SK-N-SH (cell line): Measurements from ENCODE around the gene HSD17B11. TPM values are rescaled to one million over a fixed set of nuclear protein-coding genes. Genes with fewer than 3 reads are reported as not detected.

ENCODE experiments used
- CTCF ChIA-PET: fragments of 300-600, 350-600 bp; formaldehyde crosslinking; extraction: SDS; loops from one replicate; lab custom pipeline; 2021; lab: Yijun Ruan, JAX
- POLR2A ChIA-PET: fragments of 350-600 bp; sonication (Branson Sonifier 250); formaldehyde crosslinking; extraction: SDS; loops from one replicate; lab custom pipeline; 2020; ENCODE audit warnings: antibody characterized with exemption, inconsistent platforms; lab: Yijun Ruan, JAX
- DNase-seq: peaks from one replicate; pipeline ENCODE4 v3.0.0; 2012
- H2AFZ ChIP-seq: fragments of 200-600 bp; sonication (generic); 2 replicates; pipeline ENCODE4 v1.8.1; 2016; ENCODE audit warnings: antibody characterized with exemption, mild to moderate bottlenecking, low read depth
- H3F3A ChIP-seq: fragments of 200-600 bp; sonication (generic); replicated peaks from 2 replicates; pipeline ENCODE3; 2016; ENCODE audit warnings: antibody characterized with exemption, mild to moderate bottlenecking; ENCODE audit not compliant: insufficient read depth
- H3K27ac ChIP-seq, 2 experiments: fragments of 200-500 bp in 1 of 2; fragments of 200-600 bp in 1 of 2; sonication (Bioruptor generic) in 1 of 2; sonication (generic), shearing (Covaris generic) in 1 of 2; 2 replicates each; pipeline versions ENCODE4 v1.5.1 to v1.6.1; 2014 to 2016; ENCODE audit warnings: low read depth in 2 of 2, inconsistent platforms in 1 of 2, low read length in 1 of 2, mild to moderate bottlenecking in 1 of 2, mixed read lengths in 1 of 2
- H3K27me3 ChIP-seq: fragments of 200-600 bp; sonication (generic), shearing (Covaris generic); 2 replicates; pipeline ENCODE4 v1.6.1; 2016; ENCODE audit warnings: mixed run types; ENCODE audit not compliant: insufficient read depth
- H3K36me3 ChIP-seq, 2 experiments: fragments of 200-500 bp in 1 of 2; fragments of 200-600 bp in 1 of 2; sonication (Bioruptor generic) in 1 of 2; sonication (generic) in 1 of 2; replicated peaks in 1 of 2; 2 replicates each; pipeline versions ENCODE3 to v1.5.1; 2014 to 2016; ENCODE audit warnings: low read length in 1 of 2, mild to moderate bottlenecking in 1 of 2; ENCODE audit not compliant: insufficient read depth in 2 of 2, control insufficient read depth in 1 of 2
- H3K4me1 ChIP-seq, 2 experiments: fragments of 200-500 bp in 1 of 2; fragments of 200-600 bp in 1 of 2; sonication (Bioruptor generic) in 1 of 2; sonication (generic), shearing (Covaris generic) in 1 of 2; 2 replicates each; pipeline versions ENCODE4 v1.5.1 to v1.6.1; 2014 to 2016; ENCODE audit warnings: low read depth in 1 of 2, low read length in 1 of 2, mixed run types in 1 of 2; ENCODE audit not compliant: insufficient read depth in 2 of 2, control insufficient read depth in 1 of 2
- H3K4me2 ChIP-seq: fragments of 200-600 bp; sonication (generic), shearing (Covaris generic); 2 replicates; pipeline ENCODE4 v1.6.1; 2017; ENCODE audit warnings: mixed run types
- H3K4me3 ChIP-seq, 2 experiments: fragments of 200-500 bp in 1 of 2; fragments of 200-600 bp in 1 of 2; sonication (Bioruptor generic) in 1 of 2; sonication (generic), shearing (Covaris generic) in 1 of 2; 2 replicates each; pipeline versions ENCODE4 v1.5.1 to v1.8.1; 2014 to 2016; ENCODE audit warnings: low read depth in 2 of 2, inconsistent platforms in 1 of 2, low read length in 1 of 2, mild to moderate bottlenecking in 1 of 2, mixed read lengths in 1 of 2, moderate library complexity in 1 of 2
- H3K79me2 ChIP-seq: fragments of 200-600 bp; sonication (generic); 2 replicates; pipeline ENCODE4 v1.8.1; 2017; ENCODE audit warnings: mild to moderate bottlenecking; ENCODE audit not compliant: insufficient read depth
- H3K9ac ChIP-seq: fragments of 200-600 bp; sonication (generic); 2 replicates; pipeline ENCODE4 v1.6.1; 2017; ENCODE audit warnings: mixed run types
- H3K9me2 ChIP-seq: fragments of 200-600 bp; sonication (generic); 2 replicates; pipeline ENCODE4 v1.6.1; 2017; ENCODE audit warnings: mixed run types
- H3K9me3 ChIP-seq: fragments of 200-600 bp; sonication (generic); 2 replicates; pipeline ENCODE4 v1.6.1; 2017; ENCODE audit warnings: mixed run types, mild to moderate bottlenecking, moderate library complexity
- H4K20me1 ChIP-seq: fragments of 200-600 bp; sonication (generic); 2 replicates; pipeline ENCODE4 v1.6.1; 2017; ENCODE audit warnings: mild to moderate bottlenecking, mixed run types; ENCODE audit not compliant: insufficient read depth
- ELF1 ChIP-seq: IDR thresholded peaks from 2 replicates; pipeline ENCODE4 v1.4.0; 2012
- EP300 ChIP-seq, 2 experiments: IDR thresholded peaks; 2 replicates each; pipeline versions ENCODE4 v1.4.0 to v1.6.1; 2012; ENCODE audit warnings: borderline replicate concordance in 1 of 2, low read depth in 1 of 2, low read length in 1 of 2
- EZH2phosphoT487 ChIP-seq: fragments of 200-600 bp; sonication (generic); IDR thresholded peaks from 2 replicates; pipeline ENCODE4 v1.6.1; 2017; ENCODE audit warnings: low read depth, mixed run types, mild to moderate bottlenecking, antibody characterized with exemption, moderate library complexity, borderline replicate concordance
- FOXJ3 ChIP-seq: sonication (generic); formaldehyde crosslinking; IDR thresholded peaks from 2 replicates; pipeline ENCODE4 v1.5.1; 2020; ENCODE audit warnings: mild to moderate bottlenecking, missing genetic modification reagents
- GABPA ChIP-seq: IDR thresholded peaks from 2 replicates; pipeline ENCODE4 v1.4.0; 2012; ENCODE audit warnings: low read depth, mild to moderate bottlenecking
- IRF3 ChIP-seq: fragments of 150-350 bp; IDR thresholded peaks from 2 replicates; pipeline ENCODE4 v1.6.1; 2016; ENCODE audit warnings: mild to moderate bottlenecking, low read depth, low read length
- JUND ChIP-seq: IDR thresholded peaks from 2 replicates; pipeline ENCODE4 v1.4.0; 2012
- MEF2A ChIP-seq: IDR thresholded peaks from 2 replicates; pipeline ENCODE4 v1.4.0; 2012; ENCODE audit warnings: low read depth, borderline replicate concordance
- MXI1 ChIP-seq: IDR thresholded peaks from 2 replicates; pipeline ENCODE4 v1.6.1; 2012; ENCODE audit warnings: mild to moderate bottlenecking, low read depth, low read length, improper control_type of control experiment
- NFIC ChIP-seq: IDR thresholded peaks from 2 replicates; pipeline ENCODE4 v1.4.0; 2012; ENCODE audit warnings: borderline replicate concordance
- NRF1 ChIP-seq: IDR thresholded peaks from 2 replicates; pipeline ENCODE4 v1.6.1; 2012; ENCODE audit warnings: low read depth, mild to moderate bottlenecking, low read length
- RCOR1 ChIP-seq: fragments of 150-350 bp; IDR thresholded peaks from 2 replicates; pipeline ENCODE4 v1.6.1; 2017; ENCODE audit warnings: antibody characterized with exemption, low read length
- RFX5 ChIP-seq: IDR thresholded peaks from 2 replicates; pipeline ENCODE4 v1.6.1; 2012; ENCODE audit warnings: mild to moderate bottlenecking, improper control_type of control experiment, low read length
- RXRA ChIP-seq: IDR thresholded peaks from 2 replicates; pipeline ENCODE4 v1.4.0; 2012; ENCODE audit warnings: low read depth, mild to moderate bottlenecking, borderline replicate concordance
- SIN3A ChIP-seq: IDR thresholded peaks from 2 replicates; pipeline ENCODE4 v1.6.1; 2012; ENCODE audit warnings: low read depth, mild to moderate bottlenecking, low read length, moderate library complexity, borderline replicate concordance
- SMC3 ChIP-seq: IDR thresholded peaks from 2 replicates; pipeline ENCODE4 v1.6.1; 2012; ENCODE audit warnings: low read depth, low read length, improper control_type of control experiment
- TCF12 ChIP-seq: IDR thresholded peaks from 2 replicates; pipeline ENCODE4 v1.4.0; 2012
- TEAD4 ChIP-seq: IDR thresholded peaks from 2 replicates; pipeline ENCODE4 v1.4.0; 2012; ENCODE audit warnings: mild to moderate bottlenecking, borderline replicate concordance; ENCODE audit not compliant: insufficient read depth
- WGBS: methylation state at CpG from one replicate; pipeline ENCODE4 v1.1.6; 2017; ENCODE audit warnings: low lambda C conversion rate; 5-methylcytosine and 5-hydroxymethylcytosine counted together
- polyA plus RNA-seq, 3 experiments: library from polyadenylated mRNA; depleted of rRNA; stranded (reverse); fragments of >200 nt; gene quantifications; 2 replicates each; pipeline ENCODE4 v1.2.3, GENCODE V29; 2012
- TF ChIP-seq, protein P1 (sequence below): IDR thresholded peaks from 2 replicates; pipeline ENCODE4 v1.6.1; 2012; ENCODE audit warnings: mild to moderate bottlenecking, low read depth, low read length, moderate library complexity

The HSD17B11 gene
- polyA plus RNA-seq, 1 of the 3 experiments (the other 2 are of a cell fraction), result 13.2 TPM

- CTCF ChIA-PET, result interaction anchor here (0.6 kb wide), 1 partner anchor 408 kb away, joined by 3 read pairs; no protein-coding TSS in a partner anchor
- WGBS, result 81% methylated on average over 10 of the region's 10 CpGs
- TF ChIP-seq NFIC, result no peak
- TF ChIP-seq, protein P1, sequence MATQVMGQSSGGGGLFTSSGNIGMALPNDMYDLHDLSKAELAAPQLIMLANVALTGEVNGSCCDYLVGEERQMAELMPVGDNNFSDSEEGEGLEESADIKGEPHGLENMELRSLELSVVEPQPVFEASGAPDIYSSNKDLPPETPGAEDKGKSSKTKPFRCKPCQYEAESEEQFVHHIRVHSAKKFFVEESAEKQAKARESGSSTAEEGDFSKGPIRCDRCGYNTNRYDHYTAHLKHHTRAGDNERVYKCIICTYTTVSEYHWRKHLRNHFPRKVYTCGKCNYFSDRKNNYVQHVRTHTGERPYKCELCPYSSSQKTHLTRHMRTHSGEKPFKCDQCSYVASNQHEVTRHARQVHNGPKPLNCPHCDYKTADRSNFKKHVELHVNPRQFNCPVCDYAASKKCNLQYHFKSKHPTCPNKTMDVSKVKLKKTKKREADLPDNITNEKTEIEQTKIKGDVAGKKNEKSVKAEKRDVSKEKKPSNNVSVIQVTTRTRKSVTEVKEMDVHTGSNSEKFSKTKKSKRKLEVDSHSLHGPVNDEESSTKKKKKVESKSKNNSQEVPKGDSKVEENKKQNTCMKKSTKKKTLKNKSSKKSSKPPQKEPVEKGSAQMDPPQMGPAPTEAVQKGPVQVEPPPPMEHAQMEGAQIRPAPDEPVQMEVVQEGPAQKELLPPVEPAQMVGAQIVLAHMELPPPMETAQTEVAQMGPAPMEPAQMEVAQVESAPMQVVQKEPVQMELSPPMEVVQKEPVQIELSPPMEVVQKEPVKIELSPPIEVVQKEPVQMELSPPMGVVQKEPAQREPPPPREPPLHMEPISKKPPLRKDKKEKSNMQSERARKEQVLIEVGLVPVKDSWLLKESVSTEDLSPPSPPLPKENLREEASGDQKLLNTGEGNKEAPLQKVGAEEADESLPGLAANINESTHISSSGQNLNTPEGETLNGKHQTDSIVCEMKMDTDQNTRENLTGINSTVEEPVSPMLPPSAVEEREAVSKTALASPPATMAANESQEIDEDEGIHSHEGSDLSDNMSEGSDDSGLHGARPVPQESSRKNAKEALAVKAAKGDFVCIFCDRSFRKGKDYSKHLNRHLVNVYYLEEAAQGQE, result no peak
- no peak for TF ChIP-seq NRF1
- TF ChIP-seq IRF3, result no peak
- TF ChIP-seq RXRA, result no peak
- TF ChIP-seq GABPA, result no peak
- TF ChIP-seq TCF12, result no peak
- no peak for TF ChIP-seq MEF2A
- Histone ChIP-seq H3K9me3 (no peaks in the 10 kb centered on the region), H4K20me1 (no peaks in the 10 kb centered on the region), H3K4me3 (no peak overlapping the region), H3F3A (no peaks in the 10 kb centered on the region), H3K4me1 (no peaks in the 10 kb centered on the region; a peak in 1 of 4 replicates), H3K4me2 (no peak overlapping the region), H3K9ac (no peak overlapping the region), H3K27me3 (no peaks in the 10 kb centered on the region), H3K9me2 (no peaks in the 10 kb centered on the region), H3K27ac (peak overlapping the region in 1 of 2 experiments; percentile 16; a peak in 1 of 4 replicates), H3K36me3 (no peaks in the 10 kb centered on the region), H3K79me2 (no peaks in the 10 kb centered on the region), H2AFZ (no peak overlapping the region)
- DNase-seq, result no peak
- POLR2A ChIA-PET, result interaction anchor here (0.6 kb wide), 1 partner anchor 16 kb away, joined by 4 read pairs; no protein-coding TSS in a partner anchor
Measured at GRCh38 chr4:87304745-87305432, 86.1 kb downstream of the HSD17B11 start.

GRCh38 chr4:87299898-87300297 is 91.1 kb downstream of the HSD17B11 start:
- 70% methylated on average over 4 of the region's 4 CpGs for WGBS
- POLR2A ChIA-PET, result no interaction called here
- no peaks in the 10 kb centered on the region for H3K36me3 ChIP-seq
- no peaks in the 10 kb centered on the region for H3F3A ChIP-seq
- H3K79me2 ChIP-seq, result no peaks in the 10 kb centered on the region
- no peak overlapping the region for H2AFZ ChIP-seq
- no peak overlapping the region for H3K27ac ChIP-seq
- no peak overlapping the region for H3K4me3 ChIP-seq
- no peaks in the 10 kb centered on the region for H3K27me3 ChIP-seq
- no peaks in the 10 kb centered on the region for H3K9me2 ChIP-seq
- H4K20me1 ChIP-seq, result no peaks in the 10 kb centered on the region
- CTCF ChIA-PET, result interaction anchor here (1.2 kb wide), 1 partner anchor 60 kb away, joined by 4 read pairs; no protein-coding TSS in a partner anchor
- no peak overlapping the region for H3K4me2 ChIP-seq
- no peak for DNase-seq
- H3K4me1 ChIP-seq, result no peaks in the 10 kb centered on the region
- H3K9ac ChIP-seq, result no peak overlapping the region
- no peaks in the 10 kb centered on the region for H3K9me3 ChIP-seq
- no peak for TF ChIP-seq SIN3A
- TF ChIP-seq ELF1, result no peak
- no peak for TF ChIP-seq SMC3
- TF ChIP-seq TEAD4, result no peak
- no peak for TF ChIP-seq RCOR1
- TF ChIP-seq EP300 (IDR thresholded peaks at IDR 0.05; ENCODE audit: borderline replicate concordance in 1 of 2, low read depth in 1 of 2, low read length in 1 of 2), result no peak
- TF ChIP-seq, protein P1, result no peak
- no peak for TF ChIP-seq EZH2phosphoT487
- no peak for TF ChIP-seq TCF12
- no peak for TF ChIP-seq FOXJ3
- TF ChIP-seq RFX5, result no peak
- TF ChIP-seq JUND, result no peak
- TF ChIP-seq MXI1, result no peak
